GM23248 (cell line): Measurements from ENCODE around the gene CERK. TPM values are rescaled to one million over a fixed set of nuclear protein-coding genes. Genes with fewer than 3 reads are reported as not detected.

Source experiments
- DNase-seq: peaks from one replicate; pipeline ENCODE4 v3.0.0-alpha.2; 2015
- H2AFZ ChIP-seq: fragments of 200-600 bp; sonication (generic); 2 replicates; pipeline ENCODE4 v1.6.1; 2016; ENCODE audit warnings: antibody characterized with exemption
- H3F3A ChIP-seq: fragments of 200-600 bp; sonication (generic); 2 replicates; pipeline ENCODE4 v1.6.1; 2016; ENCODE audit warnings: mild to moderate bottlenecking, antibody characterized with exemption, mixed run types; ENCODE audit not compliant: insufficient read depth
- H3K27ac ChIP-seq: fragments of 200-600 bp; sonication (generic); 2 replicates; pipeline ENCODE4 v1.5.1; 2016; ENCODE audit warnings: mild to moderate bottlenecking
- H3K27me3 ChIP-seq: fragments of 200-600 bp; sonication (generic); replicated peaks from 2 replicates; pipeline ENCODE4 v1.6.1; 2016; ENCODE audit warnings: mild to moderate bottlenecking; ENCODE audit not compliant: insufficient read depth
- H3K36me3 ChIP-seq: fragments of 200-600 bp; sonication (generic); 2 replicates; pipeline ENCODE4 v1.6.1; 2016; ENCODE audit warnings: low read depth, mild to moderate bottlenecking
- H3K4me1 ChIP-seq: fragments of 200-600 bp; sonication (generic); 2 replicates; pipeline ENCODE4 v1.6.1; 2016; ENCODE audit warnings: mild to moderate bottlenecking; ENCODE audit not compliant: insufficient read depth
- H3K4me2 ChIP-seq: fragments of 200-600 bp; sonication (generic); one replicate; pipeline ENCODE4 v1.6.1; 2016; ENCODE audit warnings: mild to moderate bottlenecking; ENCODE audit not compliant: unreplicated experiment
- H3K4me3 ChIP-seq: fragments of 200-600 bp; sonication (generic); 2 replicates; pipeline ENCODE4 v1.5.1; 2016; ENCODE audit warnings: mild to moderate bottlenecking
- H3K79me2 ChIP-seq: fragments of 200-600 bp; sonication (generic); 2 replicates; pipeline ENCODE4 v1.6.1; 2016; ENCODE audit warnings: mild to moderate bottlenecking; ENCODE audit not compliant: insufficient read depth
- H3K9ac ChIP-seq: fragments of 200-600 bp; sonication (generic); 2 replicates; pipeline ENCODE4 v1.6.1; 2016; ENCODE audit warnings: mild to moderate bottlenecking
- H3K9me2 ChIP-seq: fragments of 200-600 bp; sonication (generic); 2 replicates; pipeline ENCODE4 v1.6.1; 2016; ENCODE audit warnings: mixed run types, mild to moderate bottlenecking, moderate library complexity; ENCODE audit not compliant: insufficient read depth
- H3K9me3 ChIP-seq: fragments of 200-600 bp; sonication (generic); one replicate; pipeline ENCODE4 v1.6.1; 2017; ENCODE audit warnings: low read depth
- H4K20me1 ChIP-seq: fragments of 200-600 bp; sonication (generic); 2 replicates; pipeline ENCODE4 v1.6.0; 2016; ENCODE audit not compliant: insufficient read depth
- EZH2 ChIP-seq: fragments of 200-600 bp; sonication (generic); IDR thresholded peaks from 2 replicates; pipeline ENCODE4 v1.6.1; 2018; ENCODE audit warnings: antibody characterized with exemption, mild to moderate bottlenecking; ENCODE audit not compliant: insufficient read depth, poor library complexity, severe bottlenecking
- EZH2phosphoT487 ChIP-seq: fragments of 200-600 bp; sonication (generic); IDR thresholded peaks from 2 replicates; pipeline ENCODE4 v1.6.1; 2018; ENCODE audit warnings: antibody characterized with exemption, moderate library complexity, mild to moderate bottlenecking, low read depth; ENCODE audit not compliant: insufficient read depth
- WGBS, 2 experiments: methylation state at CpG; one replicate each; pipeline ENCODE4 v1.1.6; 2015 to 2017; ENCODE audit warnings: low lambda C conversion rate in 2 of 2, low coverage in 1 of 2; ENCODE audit errors: missing lambda C conversion rate in 2 of 2; 5-methylcytosine and 5-hydroxymethylcytosine counted together
- in situ Hi-C: fragments of 300-500 bp; cut with MboI; formaldehyde crosslinking; loops from 2 replicates; pipeline ENCODE4 v1.15.0; 2020
- polyA plus RNA-seq: library from polyadenylated mRNA; unstranded; fragments of >200 nt; fragmentation: Nextera tagmentation; extraction: Ambion mirVana; gene quantifications from 2 replicates; pipeline ENCODE4 v1.2.1, GENCODE V29; 2016
- total RNA-seq: library from RNA; depleted of rRNA; stranded (reverse); fragments of >200 nt; shearing (Covaris generic); gene quantifications from 2 replicates; pipeline ENCODE4 v1.2.3, GENCODE V29; 2014

CERK gene
- total and polyA plus RNA-seq, 2 experiments from 2014 or later: 25.3 to 45.4 TPM

GRCh38 chr22:46707305-46707704 is 30.7 kb downstream of the CERK start:
- WGBS, 2 experiments: 88 to 100% methylated on average over 9 to 13 of the region's 13 CpGs
- H3K9ac ChIP-seq: no peak overlapping the region
- H3K79me2 ChIP-seq: peaks cover 9% of the 10 kb centered on the region; the same call in 1 of the 2 replicates
- in situ Hi-C loops: no loop called here
- H2AFZ ChIP-seq: no peak overlapping the region
- H3K4me3 ChIP-seq: no peak overlapping the region
- DNase-seq: no peak
- H3F3A ChIP-seq: peaks cover 4% of the 10 kb centered on the region; the same call in 1 of the 2 replicates
- TF ChIP-seq EZH2 (no peak), EZH2phosphoT487 (no peak)
- H3K9me3 ChIP-seq: no peaks in the 10 kb centered on the region
- H3K9me2 ChIP-seq: no peaks in the 10 kb centered on the region
- H4K20me1 ChIP-seq: no peaks in the 10 kb centered on the region
- H3K27me3 ChIP-seq: no peaks in the 10 kb centered on the region
- H3K27ac ChIP-seq: no peak overlapping the region
- H3K36me3 ChIP-seq: peaks cover 18% of the 10 kb centered on the region
- no peak overlapping the region for H3K4me2 ChIP-seq
- H3K4me1 ChIP-seq: no peaks in the 10 kb centered on the region

- WGBS, 2 experiments: 95 to 96% methylated on average over 12 of the region's 12 CpGs
- no peak for DNase-seq
- Histone ChIP-seq H3F3A (no peaks in the 10 kb centered on the region), H3K4me2 (no peak overlapping the region), H3K9me3 (no peaks in the 10 kb centered on the region), H4K20me1 (no peaks in the 10 kb centered on the region), H3K9ac (no peak overlapping the region), H3K4me3 (no peak overlapping the region), H3K9me2 (no peaks in the 10 kb centered on the region), H3K36me3 (peaks cover 7% of the 10 kb centered on the region; the same call in 1 of the 2 replicates), H3K27me3 (no peaks in the 10 kb centered on the region), H3K4me1 (no peaks in the 10 kb centered on the region), H3K27ac (no peak overlapping the region), H2AFZ (no peak overlapping the region), H3K79me2 (no peaks in the 10 kb centered on the region)
- no peak for TF ChIP-seq EZH2phosphoT487
- in situ Hi-C loops: no loop called here
Measured at GRCh38 chr22:46706060-46706459, 32.0 kb downstream of the CERK start.

GRCh38 chr22:46703996-46704370 is 34.1 kb downstream of the CERK start:
- no peaks in the 10 kb centered on the region for H3F3A ChIP-seq
- no peaks in the 10 kb centered on the region for H3K9me3 ChIP-seq
- no peaks in the 10 kb centered on the region for H3K4me1 ChIP-seq
- H3K27me3 ChIP-seq: no peaks in the 10 kb centered on the region
- no peak overlapping the region for H3K4me3 ChIP-seq
- 98% methylated on average over 6 of the region's 6 CpGs for WGBS, 2 experiments
- H2AFZ ChIP-seq: no peak overlapping the region
- no peaks in the 10 kb centered on the region for H3K9me2 ChIP-seq
- no peak overlapping the region for H3K4me2 ChIP-seq
- H4K20me1 ChIP-seq: no peaks in the 10 kb centered on the region
- no peaks in the 10 kb centered on the region; the same call in 1 of the 2 replicates for H3K36me3 ChIP-seq
- in situ Hi-C loops: no loop called here
- DNase-seq: no peak
- no peaks in the 10 kb centered on the region for H3K79me2 ChIP-seq
- no peak overlapping the region for H3K27ac ChIP-seq
- TF ChIP-seq EZH2phosphoT487 (no peak), EZH2 (no peak)
- no peak overlapping the region for H3K9ac ChIP-seq

DNA sequence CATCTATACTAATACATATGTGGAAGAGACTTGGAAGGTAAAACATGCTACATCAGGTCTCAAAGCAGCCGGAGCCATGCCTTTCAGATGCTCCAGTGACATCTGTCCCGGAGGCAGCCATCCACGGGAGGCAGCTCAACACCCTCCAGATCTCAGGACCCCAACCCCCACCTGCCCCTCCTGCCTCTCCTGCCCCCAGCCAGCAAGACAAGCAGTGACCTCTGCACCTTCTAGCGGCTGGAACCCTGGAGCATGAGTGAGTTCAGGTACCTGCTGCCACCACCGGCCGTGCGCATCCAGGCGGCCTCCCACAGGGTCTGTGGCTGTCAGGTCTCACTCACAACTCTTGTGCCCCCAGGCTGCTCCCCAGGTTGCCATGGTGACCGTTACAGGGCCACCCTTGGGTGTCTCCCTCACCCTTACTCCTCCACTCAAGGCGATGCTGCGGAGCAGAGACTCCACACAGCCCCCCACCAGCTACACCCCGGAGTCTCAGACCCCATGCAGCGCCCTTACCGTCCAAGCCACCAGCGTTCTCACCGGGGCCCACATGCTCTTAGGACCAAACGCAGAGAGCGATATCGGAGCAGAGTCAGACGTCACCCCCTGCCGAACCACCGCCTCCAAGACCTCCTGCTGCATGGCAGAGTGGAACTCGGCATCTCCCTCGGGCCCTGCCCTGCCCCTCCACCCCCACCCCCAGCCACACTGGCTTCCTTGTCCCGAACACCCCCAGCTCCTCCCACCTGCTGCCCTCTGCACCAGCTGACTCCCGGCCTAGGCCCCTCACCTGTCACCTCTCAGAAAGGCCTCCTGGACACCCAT is 34.7 kb downstream of the CERK start:
- H4K20me1 ChIP-seq: no peaks in the 10 kb centered on the region
- WGBS, 2 experiments: 94% methylated on average over 21 to 26 of the region's 26 CpGs
- H3K9me3 ChIP-seq: no peaks in the 10 kb centered on the region
- H3F3A ChIP-seq: no peaks in the 10 kb centered on the region
- no peak for DNase-seq
- no peak overlapping the region for H3K27ac ChIP-seq
- no peak overlapping the region for H3K4me2 ChIP-seq
- H3K4me1 ChIP-seq: no peaks in the 10 kb centered on the region
- no peaks in the 10 kb centered on the region for H3K9me2 ChIP-seq
- no peak overlapping the region for H3K4me3 ChIP-seq
- in situ Hi-C loops: no loop called here
- H3K27me3 ChIP-seq: no peaks in the 10 kb centered on the region
- no peak overlapping the region for H2AFZ ChIP-seq
- no peak overlapping the region for H3K9ac ChIP-seq
- TF ChIP-seq EZH2 (no peak), EZH2phosphoT487 (no peak)
- H3K79me2 ChIP-seq: no peaks in the 10 kb centered on the region
- H3K36me3 ChIP-seq: no peaks in the 10 kb centered on the region; the same call in 1 of the 2 replicates
